Hematopoietic multipotent progenitor cell treated with erythropoietin and hydrocortisone succinate and interleukin-3 and kit ligand, for 8 days (in vitro differentiated cells): Measurements from ENCODE around the gene DESI1.
"Not testable (repeated sequence)": the region's sequence is repeated elsewhere in the genome, so short reads cannot be mapped to it uniquely, and the experiment has no call there.

Experiments used
- DNase-seq: peaks from one replicate; pipeline ENCODE4 v3.0.0-alpha.2; 2015

Gene DESI1

DNA sequence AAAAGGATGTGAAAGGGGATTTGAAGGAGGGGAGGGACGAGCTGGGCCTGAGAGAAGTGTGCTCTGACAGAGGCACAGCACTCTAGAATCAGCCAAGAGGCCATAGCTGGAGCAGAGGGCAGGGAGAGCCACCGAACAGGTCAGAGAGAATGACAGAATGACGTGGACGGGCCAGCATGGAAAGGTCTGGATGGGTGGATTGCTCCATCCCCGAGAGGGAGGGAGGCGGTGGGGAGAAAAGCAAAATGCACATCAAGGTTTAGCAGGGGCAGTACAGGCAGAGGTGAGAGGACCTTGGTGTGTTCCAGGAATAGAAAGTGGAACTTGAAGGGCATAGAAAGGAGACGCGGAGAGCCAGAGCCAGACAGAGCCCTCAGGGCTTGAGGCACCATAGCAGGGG lies 38.1 kb downstream of the DESI1 start:
- DNase-seq: no peak

DNA sequence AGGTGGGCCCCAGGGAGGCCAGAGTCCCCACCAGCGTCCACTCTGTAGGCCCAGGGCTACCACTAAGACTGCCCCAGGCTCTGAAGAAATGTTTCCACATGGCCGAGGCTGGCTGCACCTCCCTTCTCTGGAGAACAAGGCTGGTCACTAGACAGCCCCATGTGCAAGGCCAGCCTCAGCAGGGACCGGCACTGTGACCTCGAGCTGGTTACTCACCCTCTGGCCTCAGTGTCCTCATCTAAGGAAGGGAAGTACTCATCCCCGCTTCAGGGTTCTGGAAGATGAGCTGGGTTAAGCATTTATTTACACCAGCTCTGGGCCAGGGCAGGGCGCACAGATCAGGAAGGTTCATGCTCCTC lies 40.9 kb downstream of the DESI1 start:
- no peak for DNase-seq

DNA sequence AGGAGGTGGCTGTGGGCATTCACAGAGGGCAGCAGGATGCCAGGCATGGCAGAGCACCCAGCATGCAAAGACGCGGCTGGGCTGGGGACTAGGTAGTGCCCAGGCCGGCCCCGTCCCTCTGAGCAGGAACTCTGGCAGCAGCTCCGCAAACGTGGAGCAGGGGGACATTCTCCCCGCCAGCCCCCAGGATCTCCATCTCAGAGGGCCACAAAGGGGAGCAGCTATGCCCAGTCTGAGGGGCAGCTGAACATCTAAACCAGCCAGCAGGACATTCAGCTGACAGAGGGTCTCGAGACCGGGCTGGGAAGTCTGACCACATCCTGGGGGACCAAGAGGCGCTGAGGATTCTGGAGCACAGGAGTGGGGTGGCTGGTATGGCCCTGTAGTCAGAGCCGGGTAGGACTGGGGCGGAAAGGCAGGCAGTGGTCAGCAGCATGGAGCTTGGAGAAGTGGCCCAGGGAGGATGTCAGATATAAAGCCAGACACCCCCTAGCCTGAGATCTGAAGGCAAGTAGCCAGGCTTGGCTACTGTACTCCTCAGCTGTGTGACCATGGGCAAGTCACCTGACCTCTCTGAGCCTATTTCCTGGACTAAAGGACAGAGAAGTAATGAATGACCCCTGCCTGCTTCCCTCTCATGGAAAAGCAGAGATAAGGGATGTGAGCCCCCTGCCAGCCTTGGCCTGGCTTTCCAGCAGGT lies 41.4 kb downstream of the DESI1 start:
- DNase-seq: no peak

- no peak for DNase-seq
Observed at GRCh38 chr22:41578818-41579217, 42.0 kb downstream of the DESI1 start.

DNA sequence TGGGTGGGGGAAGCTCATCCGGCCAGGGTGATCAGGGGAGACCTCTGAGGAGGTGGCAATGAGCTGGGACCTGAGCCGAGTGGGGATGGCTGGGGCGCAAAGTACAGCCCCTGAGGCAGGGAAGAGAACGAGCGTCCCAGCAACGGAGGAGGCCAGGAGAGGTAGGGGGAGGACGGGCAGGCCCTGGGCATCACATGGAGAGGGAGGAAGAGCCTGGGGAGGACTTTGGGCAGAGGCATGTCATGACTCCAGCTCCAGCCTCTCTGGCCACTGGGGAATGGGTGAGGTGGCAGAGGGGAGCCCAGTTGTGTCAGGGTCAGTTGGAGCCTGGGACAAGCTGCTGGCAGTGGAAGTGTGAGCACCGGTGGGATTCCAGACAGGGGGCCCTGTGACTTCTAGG lies 42.7 kb downstream of the DESI1 start:
- DNase-seq: no peak

DNA sequence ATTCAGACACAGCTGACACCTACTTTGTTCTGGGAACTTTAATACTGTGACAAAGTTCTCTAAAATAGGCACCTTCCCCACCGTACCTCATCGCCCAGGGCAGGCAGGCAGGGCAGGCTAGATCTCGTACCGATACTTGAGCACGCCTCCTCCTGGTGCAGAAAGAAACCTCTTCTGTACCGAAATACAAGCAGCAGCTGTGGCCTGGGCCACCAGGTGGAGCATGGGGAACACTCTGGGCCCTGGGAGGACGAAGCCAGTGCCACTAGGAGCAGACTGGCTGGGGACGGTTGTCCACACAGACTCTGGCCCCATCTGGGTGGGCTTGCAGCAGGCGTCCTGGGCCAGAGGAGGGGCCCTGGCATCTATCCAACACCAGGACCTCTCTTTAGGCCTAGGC lies 44.0 kb downstream of the DESI1 start:
- DNase-seq: peak; percentile 78

GRCh38 chr22:41575533-41575932 lies 45.3 kb downstream of the DESI1 start:
- no peak for DNase-seq

DNA sequence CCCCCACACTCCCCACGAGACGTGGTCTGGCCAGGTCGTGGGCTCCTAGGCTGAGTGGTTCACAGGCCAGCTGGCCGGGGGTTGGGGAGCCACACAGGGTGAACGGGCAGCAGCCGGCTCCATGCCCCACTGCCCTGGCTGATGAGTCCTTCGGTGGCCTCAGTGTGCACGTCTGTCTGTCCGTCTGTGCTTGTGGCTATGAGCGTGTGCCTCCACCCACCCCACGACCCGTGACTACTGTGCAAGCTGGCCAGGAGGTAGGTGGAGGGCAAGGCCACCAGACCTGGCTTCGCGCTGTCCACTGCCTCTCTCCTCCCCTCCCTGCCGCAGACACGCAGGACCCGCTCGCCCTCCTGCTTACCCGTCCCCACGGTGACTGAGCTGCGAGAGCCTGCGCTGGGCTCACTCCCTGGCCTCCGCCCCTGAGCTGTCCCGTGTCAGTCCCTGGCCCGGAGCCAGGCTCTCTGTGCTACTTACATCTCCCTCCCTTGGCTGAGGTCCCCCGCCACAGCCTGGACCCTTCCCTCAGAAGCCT lies 45.9 kb downstream of the DESI1 start:
- peak; percentile 37 for DNase-seq

GRCh38 chr22:41573677-41574076 lies 47.2 kb downstream of the DESI1 start:
- no peak for DNase-seq

- DNase-seq: not testable (repeated sequence)
Observed at GRCh38 chr22:41572305-41572704, 48.5 kb downstream of the DESI1 start.

- no peak for DNase-seq
Observed at GRCh38 chr22:41571786-41572185, 49.1 kb downstream of the DESI1 start.

GRCh38 chr22:41570221-41570620 lies 50.6 kb downstream of the DESI1 start:
- no peak for DNase-seq

DNA sequence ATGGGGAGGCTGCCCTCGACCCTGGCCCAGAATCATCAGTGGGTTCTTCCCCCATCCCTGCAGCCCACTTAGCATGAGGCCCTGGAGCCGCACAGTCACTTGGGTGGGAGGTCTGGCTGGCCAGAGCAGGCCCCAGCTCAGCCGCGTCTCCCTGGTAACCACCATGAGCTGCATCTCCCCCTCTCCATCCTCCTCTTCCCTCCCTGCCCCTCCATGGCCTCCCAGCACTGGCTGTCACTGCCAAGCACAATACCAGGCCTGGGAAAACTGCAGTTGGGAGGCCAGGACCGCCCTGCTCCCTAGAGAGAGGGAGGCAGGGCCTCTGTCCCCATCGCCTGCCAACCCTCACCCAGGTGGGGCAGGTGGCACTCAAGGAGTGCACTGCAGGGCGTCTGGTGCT lies 52.0 kb downstream of the DESI1 start:
- DNase-seq: no peak

- no peak for DNase-seq
Observed at GRCh38 chr22:41567512-41567768, 53.4 kb downstream of the DESI1 start.

GRCh38 chr22:41565403-41566054 lies 55.3 kb downstream of the DESI1 start:
- DNase-seq: peak; percentile 89

GRCh38 chr22:41564563-41564962 lies 56.3 kb downstream of the DESI1 start:
- DNase-seq: no peak

- DNase-seq: no peak
Observed at GRCh38 chr22:41563051-41563711, 57.7 kb downstream of the DESI1 start.

DNA sequence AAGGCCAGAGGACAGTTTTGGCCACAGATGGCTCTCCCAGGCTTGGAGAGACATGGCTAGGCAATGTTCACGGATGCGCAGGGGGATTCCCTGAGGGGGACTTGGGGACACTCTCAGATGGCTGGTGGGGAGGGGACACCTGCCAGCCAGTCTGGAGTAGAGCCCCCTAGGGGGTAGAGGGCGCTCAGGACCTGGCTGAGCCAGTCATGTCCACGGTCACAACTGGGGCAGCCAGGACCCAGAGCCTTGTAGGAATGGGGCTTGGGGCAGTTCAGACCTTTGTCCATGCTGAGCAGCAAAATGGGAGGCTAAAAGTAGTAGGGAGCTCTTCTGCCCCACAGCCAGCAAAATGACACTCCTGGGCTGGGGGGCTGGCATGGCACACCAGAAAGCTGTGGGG lies 58.4 kb downstream of the DESI1 start:
- DNase-seq: no peak

- no peak for DNase-seq
Observed at GRCh38 chr22:41561788-41562187, 59.1 kb downstream of the DESI1 start.

GRCh38 chr22:41561335-41561734 lies 59.5 kb downstream of the DESI1 start:
- DNase-seq: no peak

GRCh38 chr22:41560095-41560471 lies 60.8 kb downstream of the DESI1 start:
- DNase-seq: no peak

DNA sequence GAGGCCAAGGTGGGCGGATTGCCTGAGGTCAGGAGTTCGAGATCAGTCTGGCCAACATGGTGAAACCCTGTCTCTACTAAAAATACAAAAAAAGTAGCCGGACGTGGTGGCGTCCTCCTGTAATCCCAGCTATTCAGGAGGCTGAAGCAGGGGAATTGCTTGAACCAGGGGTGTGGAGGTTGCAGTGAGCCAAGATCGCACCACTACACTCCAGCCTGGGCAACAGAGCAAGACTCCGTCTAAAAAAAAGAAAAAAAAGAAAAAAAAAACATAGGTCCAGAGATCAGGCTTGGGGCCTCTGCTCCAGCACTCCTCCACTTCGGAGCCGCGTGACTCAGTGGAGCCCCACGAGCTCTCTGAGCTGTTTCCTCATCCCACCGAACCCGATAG lies 62.6 kb downstream of the DESI1 start:
- not testable (repeated sequence) for DNase-seq

- no peak for DNase-seq
Observed at GRCh38 chr22:41557401-41558240, 63.2 kb downstream of the DESI1 start.

DNA sequence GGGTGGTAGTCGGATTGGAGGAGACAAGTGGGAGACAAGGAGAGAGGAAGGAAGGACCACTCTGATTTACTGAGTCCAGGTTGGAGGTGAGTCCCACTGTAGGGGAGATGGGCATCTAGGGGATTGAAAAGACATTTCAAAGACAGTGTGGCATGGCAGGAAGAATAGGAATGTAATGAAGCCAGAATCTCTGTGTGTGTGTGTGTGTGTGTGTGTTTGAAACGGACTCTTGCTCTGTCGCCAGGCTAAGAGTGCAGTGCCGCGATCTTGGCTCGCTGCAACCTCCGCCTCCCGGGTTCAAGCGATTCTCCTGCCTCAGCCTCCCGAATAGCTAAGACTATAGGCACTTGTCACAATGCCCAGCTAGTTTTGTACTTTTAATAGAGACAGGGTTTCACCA lies 64.3 kb downstream of the DESI1 start:
- DNase-seq: no peak
